Mesendoderm (in vitro differentiated cells): ENCODE measurements around the gene KPTN.
"Not testable (repeated sequence)": the region's sequence is repeated elsewhere in the genome, so short reads cannot be mapped to it uniquely, and the experiment has no call there.

ENCODE experiments used
- DNase-seq: peaks from one replicate; pipeline ENCODE4 v3.0.0; 2013
- H2AK5ac ChIP-seq: 2 replicates; pipeline ENCODE4 v1.6.1; 2013; ENCODE audit warnings: low read length, inconsistent platforms
- H2BK120ac ChIP-seq: 2 replicates; pipeline ENCODE4 v1.6.1; 2013; ENCODE audit warnings: low read depth, mild to moderate bottlenecking, low read length, moderate library complexity, mixed read lengths
- H2BK15ac ChIP-seq: replicated peaks from 2 replicates; pipeline ENCODE4 v1.6.1; 2013; ENCODE audit warnings: low read depth, mild to moderate bottlenecking, moderate library complexity
- H2BK5ac ChIP-seq: 2 replicates; pipeline ENCODE4 v1.6.1; 2013; ENCODE audit warnings: low read length, inconsistent platforms
- H3K18ac ChIP-seq: 2 replicates; pipeline ENCODE4 v1.6.1; 2013; ENCODE audit warnings: mild to moderate bottlenecking, low read length, mixed read lengths
- H3K23ac ChIP-seq: one replicate; pipeline ENCODE4 v1.6.1; 2013; ENCODE audit warnings: low read length
- H3K27ac ChIP-seq: 2 replicates; pipeline ENCODE4 v1.5.1; 2013; ENCODE audit warnings: low read depth, mild to moderate bottlenecking, inconsistent platforms, low read length, moderate library complexity
- H3K27me3 ChIP-seq: 2 replicates; pipeline ENCODE4 v1.6.1; 2013; ENCODE audit warnings: low read length, control low read depth, mild to moderate bottlenecking, inconsistent platforms; ENCODE audit not compliant: insufficient read depth, poor library complexity
- H3K36me3 ChIP-seq: 2 replicates; pipeline ENCODE4 v1.6.1; 2013; ENCODE audit warnings: low read length, inconsistent platforms; ENCODE audit not compliant: control insufficient read depth, insufficient read depth
- H3K4ac ChIP-seq: one replicate; pipeline ENCODE4 v1.6.1; 2013; ENCODE audit warnings: low read depth, mild to moderate bottlenecking, low read length, moderate library complexity
- H3K4me1 ChIP-seq: 2 replicates; pipeline ENCODE4 v1.6.1; 2013; ENCODE audit warnings: low read depth, low read length, inconsistent platforms; ENCODE audit not compliant: control insufficient read depth
- H3K4me2 ChIP-seq: 2 replicates; pipeline ENCODE4 v1.6.1; 2013; ENCODE audit warnings: low read length
- H3K4me3 ChIP-seq: 2 replicates; pipeline ENCODE4 v1.5.1; 2013; ENCODE audit warnings: mild to moderate bottlenecking, low read length
- H3K56ac ChIP-seq: one replicate; pipeline ENCODE4 v1.6.1; 2013; ENCODE audit warnings: low read length
- H3K79me1 ChIP-seq: 2 replicates; pipeline ENCODE4 v1.6.1; 2013; ENCODE audit warnings: low read length, inconsistent platforms
- H3K79me2 ChIP-seq: 2 replicates; pipeline ENCODE4 v1.6.1; 2013; ENCODE audit warnings: mild to moderate bottlenecking, low read length; ENCODE audit not compliant: control insufficient read depth, insufficient read depth
- H3K9ac ChIP-seq: 2 replicates; pipeline ENCODE4 v1.6.1; 2013; ENCODE audit warnings: low read length, inconsistent platforms
- H4K5ac ChIP-seq: one replicate; pipeline ENCODE4 v1.6.1; 2013; ENCODE audit warnings: low read length
- H4K8ac ChIP-seq: one replicate; pipeline ENCODE4 v1.6.1; 2013; ENCODE audit warnings: low read depth, mild to moderate bottlenecking, control low read depth, low read length, moderate library complexity
- WGBS: extraction: QIAGEN DNeasy Blood & Tissue Kit; methylation state at CpG from one replicate; pipeline ENCODE4 v1.1.7; 2013; ENCODE audit warnings: low lambda C conversion rate, missing lambda C conversion rate; ENCODE audit not compliant: insufficient coverage; ENCODE audit errors: extremely low coverage; 5-methylcytosine and 5-hydroxymethylcytosine counted together

The KPTN gene

GRCh38 chr19:47487551-47488515 lies 3.8 kb upstream of the KPTN start:
- H3K79me2 ChIP-seq, result no peaks in the 10 kb centered on the region
- no peak overlapping the region for H3K4me2 ChIP-seq
- no peaks in the 10 kb centered on the region for H3K4me1 ChIP-seq
- no CpG with 5 or more reads among the region's 19 CpGs for WGBS
- H3K9ac ChIP-seq, result no peak overlapping the region
- no peak overlapping the region for H3K4me3 ChIP-seq
- no peak overlapping the region for H3K18ac ChIP-seq
- H4K5ac ChIP-seq, result no peak overlapping the region
- H2AK5ac ChIP-seq, result no peak overlapping the region
- no peak overlapping the region for H2BK15ac ChIP-seq
- no peak overlapping the region for H4K8ac ChIP-seq
- peaks cover 3% of the 10 kb centered on the region for H3K36me3 ChIP-seq
- H2BK120ac ChIP-seq, result no peak overlapping the region
- no peaks in the 10 kb centered on the region for H3K79me1 ChIP-seq
- DNase-seq, result no peak
- no peak overlapping the region for H3K23ac ChIP-seq
- no peak overlapping the region for H3K56ac ChIP-seq
- H3K4ac ChIP-seq, result no peak overlapping the region
- no peak overlapping the region for H2BK5ac ChIP-seq
- no peaks in the 10 kb centered on the region for H3K27me3 ChIP-seq
- no peak overlapping the region for H3K27ac ChIP-seq

GRCh38 chr19:47486900-47487299 lies 2.9 kb upstream of the KPTN start:
- Histone ChIP-seq H3K23ac (no peak overlapping the region), H3K9ac (no peak overlapping the region), H3K27ac (no peak overlapping the region), H3K79me2 (no peaks in the 10 kb centered on the region), H2BK15ac (no peak overlapping the region), H3K56ac (no peak overlapping the region), H4K8ac (no peak overlapping the region), H3K18ac (no peak overlapping the region), H3K4me3 (no peak overlapping the region), H2BK5ac (no peak overlapping the region), H3K79me1 (no peaks in the 10 kb centered on the region), H3K4ac (no peak overlapping the region), H2AK5ac (no peak overlapping the region), H3K27me3 (no peaks in the 10 kb centered on the region), H3K4me1 (no peaks in the 10 kb centered on the region), H3K4me2 (no peak overlapping the region), H3K36me3 (peaks cover 3% of the 10 kb centered on the region), H4K5ac (no peak overlapping the region), H2BK120ac (no peak overlapping the region)
- whole genome bisulfite sequencing, result no CpG with 5 or more reads among the region's 9 CpGs
- no peak for DNase-seq

- H3K9ac ChIP-seq, H3K27ac ChIP-seq: not testable (repeated sequence)
Measured at GRCh38 chr19:47486220-47486619, 2.2 kb upstream of the KPTN start.

GRCh38 chr19:47485210-47485609 lies 1.2 kb upstream of the KPTN start:
- Histone ChIP-seq H3K4me3 (no peak overlapping the region), H3K23ac (no peak overlapping the region), H3K18ac (no peak overlapping the region), H3K79me1 (no peaks in the 10 kb centered on the region), H3K79me2 (no peaks in the 10 kb centered on the region), H3K36me3 (peaks cover 3% of the 10 kb centered on the region), H4K5ac (no peak overlapping the region), H3K4ac (no peak overlapping the region), H3K4me2 (no peak overlapping the region), H3K27me3 (no peaks in the 10 kb centered on the region), H2BK120ac (no peak overlapping the region), H2AK5ac (no peak overlapping the region), H2BK5ac (no peak overlapping the region), H3K27ac (no peak overlapping the region), H3K9ac (no peak overlapping the region), H2BK15ac (no peak overlapping the region), H3K56ac (no peak overlapping the region), H4K8ac (no peak overlapping the region), H3K4me1 (no peaks in the 10 kb centered on the region)
- DNase-seq, result no peak
- no CpG with 5 or more reads among the region's 6 CpGs for WGBS

More at GRCh38 chr19:47486220-47486619, 2.2 kb upstream of the KPTN start:
- not testable (repeated sequence) for H3K79me1 ChIP-seq, H2BK120ac ChIP-seq, H2BK15ac ChIP-seq, H3K36me3 ChIP-seq, H3K18ac ChIP-seq, H3K23ac ChIP-seq, H3K4me1 ChIP-seq, H4K5ac ChIP-seq, H3K79me2 ChIP-seq, H3K27me3 ChIP-seq, H2BK5ac ChIP-seq, H3K56ac ChIP-seq, H4K8ac ChIP-seq, H2AK5ac ChIP-seq, H3K4ac ChIP-seq, DNase-seq, H3K4me3 ChIP-seq, H3K4me2 ChIP-seq
- no CpG with 5 or more reads among the region's 13 CpGs for WGBS

GRCh38 chr19:47483200-47483599 lies 819 bp downstream of the KPTN start:
- H3K27ac ChIP-seq, result no peak overlapping the region
- no peak overlapping the region for H2BK5ac ChIP-seq
- H3K4me2 ChIP-seq, result no peak overlapping the region
- no peak overlapping the region for H3K4me3 ChIP-seq
- H3K9ac ChIP-seq, result no peak overlapping the region
- no peak overlapping the region for H3K23ac ChIP-seq
- peak overlapping the region; percentile 35 for H3K56ac ChIP-seq
- no CpG with 5 or more reads among the region's 15 CpGs for WGBS
- H3K79me1 ChIP-seq, result no peaks in the 10 kb centered on the region
- no peak overlapping the region for H2BK120ac ChIP-seq
- H3K36me3 ChIP-seq, result no peaks in the 10 kb centered on the region
- H4K5ac ChIP-seq, result no peak overlapping the region
- H3K18ac ChIP-seq, result no peak overlapping the region
- no peak overlapping the region for H2AK5ac ChIP-seq
- H3K79me2 ChIP-seq, result no peaks in the 10 kb centered on the region
- no peaks in the 10 kb centered on the region for H3K27me3 ChIP-seq
- no peak for DNase-seq
- no peak overlapping the region for H2BK15ac ChIP-seq
- no peaks in the 10 kb centered on the region for H3K4me1 ChIP-seq
- H3K4ac ChIP-seq, result no peak overlapping the region
- no peak overlapping the region for H4K8ac ChIP-seq
